GM18873 (cell line): ENCODE data around the gene CSRP3.
"Not testable (repeated sequence)": the region's sequence is repeated elsewhere in the genome, so short reads cannot be mapped to it uniquely, and the experiment has no call there.

ENCODE experiments used
- ATAC-seq: cut with Tn5 transposase; IDR thresholded peaks from one replicate; pipeline ENCODE4 v1.9.1; 2021; ENCODE audit warnings: mild to moderate bottlenecking, moderate library complexity, moderate number of reproducible peaks; ENCODE audit not compliant: unreplicated experiment, low FRiP score

The CSRP3 gene

DNA sequence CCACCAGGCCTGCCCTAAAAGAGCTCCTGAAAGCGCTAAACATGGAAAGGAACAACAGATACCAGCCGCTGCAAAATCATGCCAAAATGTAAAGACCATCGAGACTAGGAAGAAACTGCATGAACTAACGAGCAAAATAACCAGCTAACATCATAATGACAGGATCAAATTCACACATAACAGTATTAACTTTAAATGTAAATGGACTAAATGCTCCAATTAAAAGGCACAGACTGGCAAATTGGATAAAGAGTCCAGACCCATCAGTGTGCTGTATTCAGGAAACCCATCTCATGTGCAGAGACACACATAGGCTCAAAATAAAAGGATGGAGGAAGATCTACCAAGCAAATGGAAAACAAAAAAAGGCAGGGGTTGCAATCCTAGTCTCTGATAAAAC, 64.9 kb downstream of the CSRP3 start:
- ATAC-seq: not testable (repeated sequence)

- no peak for ATAC-seq
Observed at GRCh38 chr11:19134004-19134403, 67.8 kb downstream of the CSRP3 start.
